ENCODE data around the gene GRM8.

GRM8 gene

GRCh38 chr7:126411032-126411820, 841.5 kb downstream of the GRM8 start:
- DNase-seq, result no peak

- no peak for DNase-seq
Observed at GRCh38 chr7:126403040-126403439, 849.7 kb downstream of the GRM8 start.

- no peak for DNase-seq
Observed at GRCh38 chr7:126401918-126402317, 850.8 kb downstream of the GRM8 start.

- no peak for DNase-seq
Observed at GRCh38 chr7:126398851-126399529, 853.8 kb downstream of the GRM8 start.

- DNase-seq, result no peak
Observed at GRCh38 chr7:126398285-126398684, 854.5 kb downstream of the GRM8 start.

GRCh38 chr7:126394406-126394805, 858.3 kb downstream of the GRM8 start:
- no peak for DNase-seq
